SKM-1 treated with dmso at 0.1 percent for 144 hours (cell line): ENCODE data around the gene GRAMD2B.

Experiments used
- DNase-seq: peaks from one replicate; lab custom pipeline; 2025; ENCODE audit not compliant: unreplicated experiment; lab: John Stamatoyannopoulos, UW

GRAMD2B gene

GRCh38 chr5:126534553-126534952, 111.3 kb downstream of the GRAMD2B start:
- DNase-seq: no peak

- no peak for DNase-seq
These were observed 112.8 kb downstream of the GRAMD2B start for GRCh38 chr5:126535856-126536545.

DNA sequence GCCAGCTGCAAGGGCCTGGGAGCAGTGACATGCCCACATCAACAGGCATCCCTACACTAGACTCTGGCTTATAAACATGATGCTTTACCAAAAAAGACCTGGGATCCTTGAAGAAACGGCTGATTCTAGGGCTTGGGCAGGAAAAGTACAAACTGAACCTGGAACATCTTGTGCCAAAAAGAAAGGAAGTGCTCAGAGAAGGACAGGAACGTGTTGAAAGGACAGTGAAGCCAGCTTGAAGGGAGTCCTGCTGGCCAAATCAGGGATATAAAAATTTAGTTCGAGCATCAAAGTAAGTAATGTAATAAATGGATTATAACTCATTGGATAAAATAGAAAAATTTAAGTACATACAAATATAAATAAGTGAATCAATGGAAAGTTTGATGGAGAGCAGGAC, 113.7 kb downstream of the GRAMD2B start:
- DNase-seq: no peak

DNA sequence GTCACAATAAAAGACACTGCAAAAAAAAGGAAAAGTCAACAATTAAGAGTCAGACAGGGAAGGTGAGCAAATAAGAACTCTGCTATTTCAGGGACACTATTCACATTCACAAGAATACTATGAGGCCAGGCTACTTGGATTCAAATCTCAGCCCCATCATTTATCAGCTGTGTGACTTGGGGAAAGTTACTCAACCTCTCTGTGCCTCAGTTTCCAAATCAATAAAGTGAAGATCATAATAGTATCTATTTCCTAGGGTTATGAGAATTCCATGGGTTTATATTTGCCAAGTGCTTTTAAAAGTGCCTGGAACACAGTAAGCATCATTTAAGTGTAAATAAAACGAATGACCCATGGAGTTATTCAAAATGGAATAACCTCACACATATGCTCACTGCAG, 115.4 kb downstream of the GRAMD2B start:
- no peak for DNase-seq

GRCh38 chr5:126540631-126541030, 117.4 kb downstream of the GRAMD2B start:
- no peak for DNase-seq

DNA sequence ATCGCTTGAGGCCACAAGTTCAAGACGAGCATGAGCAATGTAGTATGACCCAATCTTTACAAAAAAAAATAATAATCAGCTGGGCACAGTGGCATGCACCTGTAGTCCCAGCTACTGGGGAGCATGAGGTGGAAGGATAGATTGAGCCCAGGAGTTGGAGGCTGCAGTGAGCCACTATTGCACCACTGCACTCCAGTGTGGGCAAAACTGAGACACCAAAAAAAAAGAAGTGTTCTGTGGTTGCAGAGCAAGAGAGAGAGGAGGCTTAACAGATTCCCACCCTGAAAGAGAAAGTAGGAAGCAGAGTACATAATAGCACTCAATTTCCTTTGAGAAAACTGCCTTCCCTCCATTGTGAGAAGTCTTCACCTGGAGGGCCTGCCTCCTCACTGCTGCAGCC, 119.2 kb downstream of the GRAMD2B start:
- no peak for DNase-seq

DNA sequence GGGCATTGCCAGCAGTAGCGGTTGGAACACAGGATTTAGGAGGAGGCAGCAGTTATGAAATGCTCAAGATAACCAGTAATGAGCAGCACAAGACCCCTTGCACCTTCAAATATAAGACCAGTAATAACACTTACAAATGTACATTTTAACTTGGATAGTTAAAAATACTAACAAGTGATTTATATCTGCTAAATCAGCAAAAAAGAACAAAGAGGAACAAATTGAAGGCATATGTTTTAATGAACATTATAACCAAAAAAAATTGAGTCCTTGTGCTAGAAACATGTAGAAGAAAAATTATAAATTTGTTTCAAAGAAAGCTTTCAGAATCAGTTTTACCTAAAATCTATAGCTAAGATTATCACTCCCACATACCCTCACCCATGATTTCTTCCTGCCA, 119.8 kb downstream of the GRAMD2B start:
- no peak for DNase-seq

- DNase-seq: no peak
These were observed 120.5 kb downstream of the GRAMD2B start for GRCh38 chr5:126543660-126544059.
